Activated CD8-positive, alpha-beta T cell treated with anti-CD3 and anti-CD28 coated beads, Interleukin-2, amount 10 ng/mL, durations not matched to agents 7 days and 5 days (primary cell): ENCODE data around the gene JAK1. TPM values are rescaled to one million over a fixed set of nuclear protein-coding genes. Genes with fewer than 3 reads are reported as not detected.

ENCODE experiments used
- ATAC-seq: fragments of 150-1000 bp; cut with Tn5 transposase; one replicate; pipeline ENCODE4 v1.10.0; 2021; ENCODE audit warnings: moderate library complexity
- CTCF ChIA-PET: fragments of 350-600 bp; sonication (Branson Sonifier 250); formaldehyde crosslinking; loops from one replicate; lab custom pipeline; 2021; ENCODE audit warnings: antibody characterized with exemption; lab: Charles Lee
- POLR2A ChIA-PET: fragments of 350-600 bp; sonication (Branson Sonifier 250); formaldehyde crosslinking; loops from one replicate; lab custom pipeline; 2021; ENCODE audit warnings: antibody characterized with exemption; lab: Charles Lee
- DNase-seq: peaks from one replicate; pipeline ENCODE4 v3.0.0-alpha.2; 2020
- H3K27ac Mint-ChIP-seq: one replicate; pipeline ENCODE4 v1.8.0; 2021; ENCODE audit warnings: mild to moderate bottlenecking, mixed read lengths
- H3K27me3 Mint-ChIP-seq: one replicate; pipeline ENCODE4 v1.8.0; 2021; ENCODE audit warnings: low read depth, mixed read lengths
- H3K36me3 Mint-ChIP-seq: one replicate; pipeline ENCODE4 v1.8.0; 2021; ENCODE audit warnings: low read depth, mixed read lengths
- H3K4me1 Mint-ChIP-seq: one replicate; pipeline ENCODE4 v1.8.0; 2021; ENCODE audit warnings: low read depth, mixed read lengths
- H3K4me3 Mint-ChIP-seq: one replicate; pipeline ENCODE4 v1.8.0; 2021; ENCODE audit warnings: mild to moderate bottlenecking, mixed read lengths
- H3K9me3 Mint-ChIP-seq: one replicate; pipeline ENCODE4 v1.8.0; 2022; ENCODE audit warnings: mixed read lengths; ENCODE audit not compliant: insufficient read depth
- total RNA-seq, 2 experiments: library from RNA; stranded (reverse); gene quantifications; one replicate each; pipeline ENCODE4 v1.2.3, GENCODE V29; 2021

The JAK1 gene
- total RNA-seq, 2 experiments from 2014 or later, result 156 to 159 TPM

GRCh38 chr1:64917907-64918306 lies 48.4 kb downstream of the JAK1 start:
- ATAC-seq (peak; percentile 22), DNase-seq (no peak)
- no peak overlapping the region for H3K4me3 Mint-ChIP-seq
- no peaks in the 10 kb centered on the region for H3K9me3 Mint-ChIP-seq
- ChIA-PET POLR2A (no interaction called here), CTCF (no interaction called here)
- no peak overlapping the region for H3K27ac Mint-ChIP-seq
- H3K4me1 Mint-ChIP-seq, result peaks cover 53% of the 10 kb centered on the region
- H3K36me3 Mint-ChIP-seq, result peaks cover 14% of the 10 kb centered on the region
- H3K27me3 Mint-ChIP-seq, result no peaks in the 10 kb centered on the region

GRCh38 chr1:64917328-64917861 lies 49.0 kb downstream of the JAK1 start:
- no peaks in the 10 kb centered on the region for H3K27me3 Mint-ChIP-seq
- peak overlapping the region; percentile 23 for H3K27ac Mint-ChIP-seq
- ATAC-seq, result no peak
- peaks cover 50% of the 10 kb centered on the region for H3K4me1 Mint-ChIP-seq
- no peaks in the 10 kb centered on the region for H3K9me3 Mint-ChIP-seq
- ChIA-PET POLR2A (no interaction called here), CTCF (no interaction called here)
- no peak overlapping the region for H3K4me3 Mint-ChIP-seq
- peaks cover 14% of the 10 kb centered on the region for H3K36me3 Mint-ChIP-seq
- no peak for DNase-seq

GRCh38 chr1:64915381-64916274 lies 50.7 kb downstream of the JAK1 start:
- ATAC-seq (no peak), DNase-seq (no peak)
- peaks cover 43% of the 10 kb centered on the region for H3K4me1 Mint-ChIP-seq
- no peak overlapping the region for H3K4me3 Mint-ChIP-seq
- H3K27me3 Mint-ChIP-seq, result no peaks in the 10 kb centered on the region
- no peak overlapping the region for H3K27ac Mint-ChIP-seq
- H3K9me3 Mint-ChIP-seq, result no peaks in the 10 kb centered on the region
- CTCF ChIA-PET, result no interaction called here
- H3K36me3 Mint-ChIP-seq, result peaks cover 8% of the 10 kb centered on the region
- POLR2A ChIA-PET, result no interaction called here

GRCh38 chr1:64913361-64914015 lies 52.9 kb downstream of the JAK1 start:
- Mint-ChIP-seq H3K27ac (no peak overlapping the region), H3K4me1 (peaks cover 46% of the 10 kb centered on the region), H3K27me3 (no peaks in the 10 kb centered on the region), H3K9me3 (no peaks in the 10 kb centered on the region), H3K36me3 (no peaks in the 10 kb centered on the region), H3K4me3 (no peak overlapping the region)
- ChIA-PET CTCF (interaction anchor here (0.8 to 1.3 kb wide), 2 partner anchors 26 to 280 kb away, joined by 3 read pairs; no protein-coding TSS in a partner anchor), POLR2A (no interaction called here)
- DNase-seq (no peak), ATAC-seq (no peak)

- Mint-ChIP-seq H3K27ac (no peak overlapping the region), H3K4me1 (peaks cover 36% of the 10 kb centered on the region), H3K4me3 (no peak overlapping the region), H3K36me3 (no peaks in the 10 kb centered on the region), H3K27me3 (no peaks in the 10 kb centered on the region), H3K9me3 (no peaks in the 10 kb centered on the region)
- no peak for ATAC-seq
- CTCF ChIA-PET, result no interaction called here
- DNase-seq, result no peak
- POLR2A ChIA-PET, result interaction anchor here (0.7 to 0.9 kb wide), 2 partner anchors 10 to 54 kb away, joined by 3 read pairs; no protein-coding TSS in a partner anchor
Measured at GRCh38 chr1:64912191-64912590, 54.2 kb downstream of the JAK1 start.

GRCh38 chr1:64911326-64911725 lies 55.0 kb downstream of the JAK1 start:
- no peak overlapping the region for H3K4me3 Mint-ChIP-seq
- peaks cover 36% of the 10 kb centered on the region for H3K4me1 Mint-ChIP-seq
- DNase-seq (no peak), ATAC-seq (no peak)
- no peaks in the 10 kb centered on the region for H3K36me3 Mint-ChIP-seq
- H3K9me3 Mint-ChIP-seq, result no peaks in the 10 kb centered on the region
- ChIA-PET CTCF (no interaction called here), POLR2A (interaction anchor here (0.7 kb wide), 1 partner anchor 10 kb away, joined by 3 read pairs; no protein-coding TSS in a partner anchor)
- no peak overlapping the region for H3K27ac Mint-ChIP-seq
- H3K27me3 Mint-ChIP-seq, result no peaks in the 10 kb centered on the region

- H3K4me3 Mint-ChIP-seq, result no peak overlapping the region
- H3K4me1 Mint-ChIP-seq, result peaks cover 37% of the 10 kb centered on the region
- H3K9me3 Mint-ChIP-seq, result no peaks in the 10 kb centered on the region
- no peaks in the 10 kb centered on the region for H3K27me3 Mint-ChIP-seq
- H3K36me3 Mint-ChIP-seq, result peaks cover 2% of the 10 kb centered on the region
- POLR2A ChIA-PET, result interaction anchor here (0.7 kb wide), 1 partner anchor 10 kb away, joined by 3 read pairs; no protein-coding TSS in a partner anchor
- CTCF ChIA-PET, result interaction anchor here (0.8 kb wide), 1 partner anchor 50 kb away, joined by 3 read pairs; no protein-coding TSS in a partner anchor
- ATAC-seq (no peak), DNase-seq (no peak)
- no peak overlapping the region for H3K27ac Mint-ChIP-seq
Measured at GRCh38 chr1:64909031-64909430, 57.3 kb downstream of the JAK1 start.

- POLR2A ChIA-PET, result no interaction called here
- no peak for ATAC-seq
- H3K36me3 Mint-ChIP-seq, result peaks cover 2% of the 10 kb centered on the region
- no peak overlapping the region for H3K27ac Mint-ChIP-seq
- H3K27me3 Mint-ChIP-seq, result no peaks in the 10 kb centered on the region
- H3K9me3 Mint-ChIP-seq, result no peaks in the 10 kb centered on the region
- no peak for DNase-seq
- CTCF ChIA-PET, result interaction anchor here (0.8 kb wide), 1 partner anchor 50 kb away, joined by 3 read pairs; no protein-coding TSS in a partner anchor
- H3K4me3 Mint-ChIP-seq, result no peak overlapping the region
- H3K4me1 Mint-ChIP-seq, result peaks cover 35% of the 10 kb centered on the region
Measured at GRCh38 chr1:64908575-64908974, 57.8 kb downstream of the JAK1 start.

GRCh38 chr1:64906447-64906846 lies 59.9 kb downstream of the JAK1 start:
- Mint-ChIP-seq H3K4me1 (peaks cover 27% of the 10 kb centered on the region), H3K9me3 (no peaks in the 10 kb centered on the region)
- POLR2A ChIA-PET, result no interaction called here

GRCh38 chr1:64903593-64903992 lies 62.8 kb downstream of the JAK1 start:
- ChIA-PET POLR2A (no interaction called here), CTCF (interaction anchor here (1.3 kb wide), 1 partner anchor 19 kb away, joined by 3 read pairs; no protein-coding TSS in a partner anchor)
- no peaks in the 10 kb centered on the region for H3K27me3 Mint-ChIP-seq
- H3K4me1 Mint-ChIP-seq, result peaks cover 27% of the 10 kb centered on the region
- H3K27ac Mint-ChIP-seq, result no peak overlapping the region
- peaks cover 2% of the 10 kb centered on the region for H3K36me3 Mint-ChIP-seq
- no peak overlapping the region for H3K4me3 Mint-ChIP-seq
- DNase-seq, result no peak
- no peaks in the 10 kb centered on the region for H3K9me3 Mint-ChIP-seq
- no peak for ATAC-seq

More at GRCh38 chr1:64906447-64906846, 59.9 kb downstream of the JAK1 start:
- Mint-ChIP-seq H3K4me3 (no peak overlapping the region), H3K27me3 (no peaks in the 10 kb centered on the region), H3K27ac (no peak overlapping the region), H3K36me3 (peaks cover 2% of the 10 kb centered on the region)
- CTCF ChIA-PET, result no interaction called here
- ATAC-seq (no peak), DNase-seq (no peak)

- ATAC-seq (no peak), DNase-seq (no peak)
- no peaks in the 10 kb centered on the region for H3K9me3 Mint-ChIP-seq
- no peaks in the 10 kb centered on the region for H3K27me3 Mint-ChIP-seq
- peaks cover 4% of the 10 kb centered on the region for H3K36me3 Mint-ChIP-seq
- no peak overlapping the region for H3K4me3 Mint-ChIP-seq
- H3K27ac Mint-ChIP-seq, result no peak overlapping the region
- H3K4me1 Mint-ChIP-seq, result peaks cover 34% of the 10 kb centered on the region
- ChIA-PET POLR2A (no interaction called here), CTCF (no interaction called here)
Measured at GRCh38 chr1:64901663-64902062, 64.7 kb downstream of the JAK1 start.
